IMR-90 (cell line): Measurements from ENCODE around the gene NOL9. TPM values are rescaled to one million over a fixed set of nuclear protein-coding genes. Genes with fewer than 3 reads are reported as not detected.
A peak's percentile ranks its signal among the peaks of the same experiment; 100 is the strongest.

ENCODE experiments used
- ATAC-seq: fragments of 200-7000 bp; cut with Tn5 transposase; 2 replicates; pipeline ENCODE4 v1.9.1; 2020; ENCODE audit warnings: low read depth, mild to moderate bottlenecking, moderate library complexity
- BruUV-seq: library from RNA; stranded (reverse); fragments of 400-500 nt; replicated peaks from 2 replicates; lab custom pipeline; 2021; lab: Mats Ljungman, UMichigan
- CTCF ChIA-PET: fragments of 300-600 bp; formaldehyde crosslinking; extraction: SDS; loops from one replicate; lab custom pipeline; 2021; ENCODE audit warnings: antibody characterized with exemption; lab: Yijun Ruan, JAX
- POLR2A ChIA-PET: fragments of 300-600 bp; sonication (Branson Sonifier 250); formaldehyde crosslinking; loops from one replicate; lab custom pipeline; 2022; ENCODE audit warnings: antibody characterized with exemption; ENCODE audit not compliant: unreplicated experiment; lab: Charles Lee
- DNase-seq: peaks from one replicate; pipeline ENCODE4 v3.0.0; 2013
- H2AFZ ChIP-seq: replicated peaks from 2 replicates; pipeline ENCODE3; 2013; ENCODE audit warnings: low read length, mild to moderate bottlenecking; ENCODE audit not compliant: poor library complexity
- H2AK5ac ChIP-seq: 2 replicates; pipeline ENCODE4 v1.6.1; 2013; ENCODE audit warnings: low read depth, low read length, inconsistent platforms
- H2AK9ac ChIP-seq: replicated peaks from 2 replicates; pipeline ENCODE3; 2013; ENCODE audit warnings: mild to moderate bottlenecking, low read depth, low read length, moderate library complexity; ENCODE audit not compliant: poor library complexity
- H2BK120ac ChIP-seq: 2 replicates; pipeline ENCODE4 v1.6.1; 2013; ENCODE audit warnings: low read depth, low read length, inconsistent platforms
- H2BK15ac ChIP-seq: 3 replicates; pipeline ENCODE4 v1.6.1; 2013; ENCODE audit warnings: low read depth, low read length, inconsistent platforms
- H2BK20ac ChIP-seq: 2 replicates; pipeline ENCODE4 v1.6.1; 2013; ENCODE audit warnings: low read depth, mild to moderate bottlenecking, inconsistent platforms, low read length, moderate library complexity
- H2BK5ac ChIP-seq: 2 replicates; pipeline ENCODE4 v1.6.1; 2013; ENCODE audit warnings: mild to moderate bottlenecking, low read depth, low read length, inconsistent platforms; ENCODE audit not compliant: poor library complexity, severe bottlenecking
- H3K14ac ChIP-seq: replicated peaks from 2 replicates; pipeline ENCODE4 v1.6.1; 2013; ENCODE audit warnings: low read depth, low read length, inconsistent platforms
- H3K18ac ChIP-seq: 2 replicates; pipeline ENCODE4 v1.6.1; 2013; ENCODE audit warnings: low read depth, low read length, control low read depth
- H3K23ac ChIP-seq: 2 replicates; pipeline ENCODE4 v1.6.1; 2013; ENCODE audit warnings: low read depth, low read length, inconsistent platforms
- H3K27ac ChIP-seq: 2 replicates; pipeline ENCODE4 v1.5.1; 2013; ENCODE audit warnings: mild to moderate bottlenecking, control low read depth, low read length; ENCODE audit not compliant: insufficient read depth
- H3K27me3 ChIP-seq: 2 replicates; pipeline ENCODE4 v1.6.1; 2013; ENCODE audit warnings: low read length; ENCODE audit not compliant: control insufficient read depth, insufficient read depth
- H3K36me3 ChIP-seq: 2 replicates; pipeline ENCODE4 v1.6.1; 2013; ENCODE audit warnings: low read length, mixed read lengths; ENCODE audit not compliant: control insufficient read depth, insufficient read depth
- H3K4ac ChIP-seq: 2 replicates; pipeline ENCODE4 v1.6.1; 2013; ENCODE audit warnings: low read depth, low read length, inconsistent platforms
- H3K4me1 ChIP-seq: 2 replicates; pipeline ENCODE4 v1.6.1; 2013; ENCODE audit warnings: low read length, mixed read lengths; ENCODE audit not compliant: control insufficient read depth, insufficient read depth
- H3K4me2 ChIP-seq: 2 replicates; pipeline ENCODE4 v1.6.1; 2013; ENCODE audit warnings: low read depth, mild to moderate bottlenecking, control low read depth, low read length, moderate library complexity
- H3K4me3 ChIP-seq: 2 replicates; pipeline ENCODE4 v1.5.1; 2013; ENCODE audit warnings: low read depth, mild to moderate bottlenecking, control low read depth, low read length, moderate library complexity; ENCODE audit not compliant: insufficient read depth
- H3K56ac ChIP-seq: 2 replicates; pipeline ENCODE4 v1.6.1; 2013; ENCODE audit warnings: low read length, inconsistent platforms; ENCODE audit not compliant: insufficient read depth; ENCODE audit errors: extremely low read depth
- H3K79me1 ChIP-seq, 2 experiments: 2 replicates each; pipeline ENCODE4 v1.6.1; 2013; ENCODE audit warnings: low read length in 2 of 2, inconsistent platforms in 1 of 2, low read depth in 1 of 2
- H3K9ac ChIP-seq: 2 replicates; pipeline ENCODE4 v1.6.1; 2013; ENCODE audit warnings: low read depth, low read length, control low read depth
- H3K9me1 ChIP-seq: 2 replicates; pipeline ENCODE4 v1.6.1; 2013; ENCODE audit warnings: low read length, inconsistent platforms; ENCODE audit not compliant: insufficient read depth
- H3K9me3 ChIP-seq: 2 replicates; pipeline ENCODE4 v1.6.1; 2013; ENCODE audit warnings: low read length; ENCODE audit not compliant: control insufficient read depth, insufficient read depth
- H4K20me1 ChIP-seq: 2 replicates; pipeline ENCODE4 v1.6.1; 2013; ENCODE audit warnings: low read length, inconsistent platforms; ENCODE audit not compliant: insufficient read depth
- H4K5ac ChIP-seq: 2 replicates; pipeline ENCODE4 v1.6.1; 2013; ENCODE audit warnings: mild to moderate bottlenecking, low read depth, low read length, control low read depth
- H4K8ac ChIP-seq, 2 experiments: 2 replicates each; pipeline ENCODE4 v1.6.1; 2013; ENCODE audit warnings: low read depth in 2 of 2, low read length in 2 of 2, control low read depth in 1 of 2, inconsistent platforms in 1 of 2
- H4K91ac ChIP-seq: 2 replicates; pipeline ENCODE4 v1.6.1; 2013; ENCODE audit warnings: low read depth, low read length, inconsistent platforms; ENCODE audit not compliant: insufficient read depth
- BHLHE40 ChIP-seq: fragments of 150-350 bp; IDR thresholded peaks from 2 replicates; pipeline ENCODE4 v1.6.1; 2016; ENCODE audit warnings: mild to moderate bottlenecking, low read depth, low read length
- CEBPB ChIP-seq: IDR thresholded peaks from 2 replicates; pipeline ENCODE4 v1.6.1; 2012; ENCODE audit warnings: low read depth, low read length, improper control_type of control experiment
- CHD1 ChIP-seq: IDR thresholded peaks from 2 replicates; pipeline ENCODE4 v1.6.1; 2012; ENCODE audit warnings: low read depth, low read length, improper control_type of control experiment
- ELK1 ChIP-seq: fragments of 150-350 bp; IDR thresholded peaks from 2 replicates; pipeline ENCODE4 v1.6.1; 2016; ENCODE audit warnings: low read depth, mild to moderate bottlenecking, low read length, moderate library complexity, borderline replicate concordance
- FOS ChIP-seq: fragments of 150-350 bp; IDR thresholded peaks from 2 replicates; pipeline ENCODE4 v1.6.1; 2016; ENCODE audit warnings: low read depth, low read length
- MAFK ChIP-seq: IDR thresholded peaks from 2 replicates; pipeline ENCODE4 v1.6.1; 2012; ENCODE audit warnings: low read depth, low read length, improper control_type of control experiment
- MAZ ChIP-seq: IDR thresholded peaks from 2 replicates; pipeline ENCODE4 v1.6.1; 2012; ENCODE audit warnings: low read depth, mild to moderate bottlenecking, low read length, improper control_type of control experiment, moderate library complexity, borderline replicate concordance
- MXI1 ChIP-seq: IDR thresholded peaks from 2 replicates; pipeline ENCODE4 v1.6.1; 2012; ENCODE audit warnings: low read depth, mild to moderate bottlenecking, low read length, moderate library complexity, borderline replicate concordance
- NFE2L2 ChIP-seq: fragments of 150-350 bp; IDR thresholded peaks from 2 replicates; pipeline ENCODE4 v1.6.1; 2016; ENCODE audit warnings: low read depth, mild to moderate bottlenecking, low read length
- POLR2A ChIP-seq: IDR thresholded peaks from 2 replicates; pipeline ENCODE4 v1.6.1; 2012; ENCODE audit warnings: mild to moderate bottlenecking, low read depth, low read length
- RAD21 ChIP-seq: IDR thresholded peaks from 2 replicates; pipeline ENCODE4 v1.6.1; 2012; ENCODE audit warnings: low read length, improper control_type of control experiment
- RFX5 ChIP-seq: IDR thresholded peaks from 2 replicates; pipeline ENCODE4 v1.8.0; 2012; ENCODE audit warnings: low read depth, mild to moderate bottlenecking, low read length, moderate library complexity
- SMC3 ChIP-seq: fragments of 150-350 bp; IDR thresholded peaks from 2 replicates; pipeline ENCODE4 v1.6.1; 2016; ENCODE audit warnings: low read depth, mild to moderate bottlenecking, antibody characterized with exemption, low read length, moderate library complexity
- USF2 ChIP-seq: fragments of 150-350 bp; IDR thresholded peaks from 2 replicates; pipeline ENCODE4 v1.6.1; 2017; ENCODE audit warnings: mild to moderate bottlenecking, antibody characterized with exemption, low read length, low read depth
- WGBS, 2 experiments: methylation state at CpG; one replicate each; pipeline versions ENCODE4 v1.1.5 to v1.1.7; 2013; ENCODE audit warnings: missing lambda C conversion rate in 2 of 2; ENCODE audit not compliant: insufficient read length in 1 of 2; ENCODE audit errors: extremely low coverage in 2 of 2; 5-methylcytosine and 5-hydroxymethylcytosine counted together
- dilution Hi-C: fragments of 300-500 bp; cut with HindIII; formaldehyde crosslinking; loops from one replicate; pipeline ENCODE4 v1.14.3; 2018; ENCODE audit warnings: low sequenced_read_pairs; ENCODE audit not compliant: unreplicated experiment
- in situ Hi-C: fragments of 300-500 bp; cut with MboI; formaldehyde crosslinking; loops from 3 replicates; pipeline ENCODE4 v1.14.3; 2019; ENCODE audit warnings: low sequenced_read_pairs, inconsistent platforms, mixed read lengths
- intact Hi-C: fragments of 100-400 bp; cut with micrococcal nuclease; formaldehyde crosslinking; loops from 2 replicates; pipeline ENCODE4 v1.10.0; 2022
- polyA plus RNA-seq, 3 experiments: library from polyadenylated mRNA; depleted of rRNA; stranded (reverse); fragments of >200 nt; gene quantifications; 2 replicates each; pipeline ENCODE4 v1.2.3, GENCODE V29; 2012; ENCODE audit warnings: low replicate concordance in 1 of 3
- total RNA-seq: library from RNA; depleted of rRNA; stranded (reverse); fragments of >200 nt; gene quantifications from 2 replicates; pipeline ENCODE4 v1.2.3, GENCODE V29; 2012

NOL9 gene
- total and polyA plus RNA-seq, 2 of the 4 experiments (the other 2 are of a cell fraction) = 13.0 to 19.2 TPM

DNA sequence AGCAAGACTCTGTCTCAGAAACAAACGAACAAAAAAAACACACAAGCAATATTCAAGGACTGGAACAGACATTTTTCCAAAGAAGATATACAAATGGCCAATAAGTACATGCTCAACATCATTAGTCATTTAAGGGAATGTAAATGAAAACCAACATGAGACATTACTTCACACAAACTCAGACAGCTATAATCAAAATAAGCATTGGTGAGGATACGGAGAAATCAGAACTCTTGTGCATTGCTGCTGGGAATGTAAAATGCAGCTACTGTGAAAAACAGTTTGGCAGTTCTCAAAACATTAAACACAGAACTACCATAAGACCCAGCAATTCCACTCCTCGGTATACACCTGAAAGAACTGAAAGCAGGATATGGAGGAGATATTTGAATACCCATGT, 15.4 kb downstream of the NOL9 start:
- Histone ChIP-seq H2AK5ac (no peak overlapping the region), H3K4me1 (no peaks in the 10 kb centered on the region), H3K9me1 (peaks cover 7% of the 10 kb centered on the region; the same call in 1 of the 2 replicates), H2BK15ac (no peak overlapping the region), H3K4me2 (peak overlapping the region; percentile 66; the same call in 1 of the 2 replicates), H2BK20ac (no peak overlapping the region), H2BK5ac (peak overlapping the region; percentile 31), H2AK9ac (no peak overlapping the region), H4K20me1 (peaks cover 23% of the 10 kb centered on the region), H3K14ac (no peak overlapping the region), H3K4me3 (no peak overlapping the region), H3K4ac (no peak overlapping the region), H3K23ac (no peak overlapping the region), H3K9me3 (no peaks in the 10 kb centered on the region), H3K9ac (no peak overlapping the region), H3K79me1 (peaks cover 7 to 21% of the 10 kb centered on the region in 2 experiments; a peak in 3 of 4 replicates), H3K18ac (no peak overlapping the region), H3K56ac (no peak overlapping the region), H4K5ac (no peak overlapping the region), H3K27ac (no peak overlapping the region), H3K36me3 (peaks cover 22% of the 10 kb centered on the region), H4K91ac (no peak overlapping the region), H3K27me3 (no peaks in the 10 kb centered on the region), H2BK120ac (no peak overlapping the region), H2AFZ (no peak overlapping the region), H4K8ac (no peak overlapping the region)
- peak; percentile 93 for ATAC-seq
- intact Hi-C loops (loop anchor here (2.0 kb wide), 1 partner anchor 18 kb away; no protein-coding TSS in a partner anchor), in situ Hi-C loops (no loop called here), dilution Hi-C loops (no loop called here)
- BruUV-seq = no TSS peak
- peak; percentile 83 for DNase-seq
- no CpG with 5 or more reads among the region's 3 CpGs for WGBS, 2 experiments
- TF ChIP-seq MXI1 = no peak
- no peak for TF ChIP-seq SMC3
- TF ChIP-seq BHLHE40 = peak; percentile 68
- peak; percentile 36; the same call in 1 of the 2 replicates for TF ChIP-seq CEBPB
- no peak for TF ChIP-seq ELK1
- no peak for TF ChIP-seq POLR2A
- no peak for TF ChIP-seq CHD1
- no peak for TF ChIP-seq USF2
- no peak for TF ChIP-seq MAZ
- no peak; the same call in 1 of the 2 replicates for TF ChIP-seq MAFK
- TF ChIP-seq NFE2L2 = no peak
- peak; percentile 58 for TF ChIP-seq FOS
- TF ChIP-seq RAD21 = no peak
- TF ChIP-seq RFX5 = no peak
- CTCF ChIA-PET = no interaction called here
- POLR2A ChIA-PET = no interaction called here
